ENCODE measurements around the gene TRIM15. TPM values are rescaled to one million over a fixed set of nuclear protein-coding genes. Genes with fewer than 3 reads are reported as not detected.

Gene TRIM15
- total RNA-seq, 1 experiment from 2014 or later, result 0.35 TPM

DNA sequence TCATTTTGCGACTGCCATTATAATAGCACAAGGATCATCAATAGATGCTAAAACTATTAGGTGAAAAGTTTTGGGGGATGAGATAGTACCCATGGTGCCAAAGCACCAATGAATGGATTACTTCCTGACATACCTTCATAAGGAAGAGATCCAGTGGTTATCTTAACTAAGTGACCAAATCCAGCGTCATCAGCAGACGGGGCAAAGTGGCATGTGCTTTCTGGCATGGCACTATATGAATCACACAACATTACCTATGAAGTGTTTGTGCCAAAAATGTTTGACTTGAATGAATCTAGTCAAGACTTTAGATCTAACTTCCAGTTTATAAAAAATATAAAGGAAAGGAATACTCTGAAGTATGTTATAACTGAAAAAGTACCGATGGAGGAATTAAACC, 39.0 kb downstream of the TRIM15 start (continued):
- TF ChIP-seq, protein P1, sequence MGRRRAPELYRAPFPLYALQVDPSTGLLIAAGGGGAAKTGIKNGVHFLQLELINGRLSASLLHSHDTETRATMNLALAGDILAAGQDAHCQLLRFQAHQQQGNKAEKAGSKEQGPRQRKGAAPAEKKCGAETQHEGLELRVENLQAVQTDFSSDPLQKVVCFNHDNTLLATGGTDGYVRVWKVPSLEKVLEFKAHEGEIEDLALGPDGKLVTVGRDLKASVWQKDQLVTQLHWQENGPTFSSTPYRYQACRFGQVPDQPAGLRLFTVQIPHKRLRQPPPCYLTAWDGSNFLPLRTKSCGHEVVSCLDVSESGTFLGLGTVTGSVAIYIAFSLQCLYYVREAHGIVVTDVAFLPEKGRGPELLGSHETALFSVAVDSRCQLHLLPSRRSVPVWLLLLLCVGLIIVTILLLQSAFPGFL (CRISPR knock-in tag; IDR thresholded peaks at IDR 0.05; ENCODE audit: borderline replicate concordance), result no peak

DNA sequence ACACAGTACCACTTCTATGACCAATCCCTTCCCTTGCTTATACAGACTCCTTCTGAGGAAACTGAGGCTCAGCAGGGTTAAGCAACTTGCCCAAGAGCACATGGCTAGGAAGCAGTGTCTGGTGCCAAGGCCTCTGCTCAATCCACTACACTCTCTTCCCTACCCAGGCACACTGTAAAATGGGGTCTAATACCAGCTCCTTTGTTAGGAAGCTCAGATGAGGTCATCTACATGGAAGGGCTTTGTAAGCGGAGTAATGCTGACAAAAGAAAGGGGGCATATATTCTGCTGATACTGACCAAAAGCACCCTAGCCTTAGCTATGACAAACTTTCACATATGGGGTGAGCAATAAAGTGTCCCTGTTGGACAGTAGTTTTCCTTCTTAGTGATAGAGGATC, 40.8 kb downstream of the TRIM15 start:
- TF ChIP-seq NFE2L1 (CRISPR knock-in tag; IDR thresholded peaks at IDR 0.05), result no peak
- no peak for TF ChIP-seq TCF7 (CRISPR knock-in tag; IDR thresholded peaks at IDR 0.05; ENCODE audit: low read depth)
- TF ChIP-seq FOXJ3 (CRISPR knock-in tag; IDR thresholded peaks at IDR 0.05; ENCODE audit: borderline replicate concordance), result no peak
- TF ChIP-seq, protein P2, sequence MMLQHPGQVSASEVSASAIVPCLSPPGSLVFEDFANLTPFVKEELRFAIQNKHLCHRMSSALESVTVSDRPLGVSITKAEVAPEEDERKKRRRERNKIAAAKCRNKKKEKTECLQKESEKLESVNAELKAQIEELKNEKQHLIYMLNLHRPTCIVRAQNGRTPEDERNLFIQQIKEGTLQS (CRISPR knock-in tag; conservative IDR thresholded peaks at IDR 0.05), result no peak
- TF ChIP-seq, protein P3, sequence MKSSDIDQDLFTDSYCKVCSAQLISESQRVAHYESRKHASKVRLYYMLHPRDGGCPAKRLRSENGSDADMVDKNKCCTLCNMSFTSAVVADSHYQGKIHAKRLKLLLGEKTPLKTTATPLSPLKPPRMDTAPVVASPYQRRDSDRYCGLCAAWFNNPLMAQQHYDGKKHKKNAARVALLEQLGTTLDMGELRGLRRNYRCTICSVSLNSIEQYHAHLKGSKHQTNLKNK (CRISPR knock-in tag; IDR thresholded peaks at IDR 0.05), result no peak
- TF ChIP-seq, protein P4, sequence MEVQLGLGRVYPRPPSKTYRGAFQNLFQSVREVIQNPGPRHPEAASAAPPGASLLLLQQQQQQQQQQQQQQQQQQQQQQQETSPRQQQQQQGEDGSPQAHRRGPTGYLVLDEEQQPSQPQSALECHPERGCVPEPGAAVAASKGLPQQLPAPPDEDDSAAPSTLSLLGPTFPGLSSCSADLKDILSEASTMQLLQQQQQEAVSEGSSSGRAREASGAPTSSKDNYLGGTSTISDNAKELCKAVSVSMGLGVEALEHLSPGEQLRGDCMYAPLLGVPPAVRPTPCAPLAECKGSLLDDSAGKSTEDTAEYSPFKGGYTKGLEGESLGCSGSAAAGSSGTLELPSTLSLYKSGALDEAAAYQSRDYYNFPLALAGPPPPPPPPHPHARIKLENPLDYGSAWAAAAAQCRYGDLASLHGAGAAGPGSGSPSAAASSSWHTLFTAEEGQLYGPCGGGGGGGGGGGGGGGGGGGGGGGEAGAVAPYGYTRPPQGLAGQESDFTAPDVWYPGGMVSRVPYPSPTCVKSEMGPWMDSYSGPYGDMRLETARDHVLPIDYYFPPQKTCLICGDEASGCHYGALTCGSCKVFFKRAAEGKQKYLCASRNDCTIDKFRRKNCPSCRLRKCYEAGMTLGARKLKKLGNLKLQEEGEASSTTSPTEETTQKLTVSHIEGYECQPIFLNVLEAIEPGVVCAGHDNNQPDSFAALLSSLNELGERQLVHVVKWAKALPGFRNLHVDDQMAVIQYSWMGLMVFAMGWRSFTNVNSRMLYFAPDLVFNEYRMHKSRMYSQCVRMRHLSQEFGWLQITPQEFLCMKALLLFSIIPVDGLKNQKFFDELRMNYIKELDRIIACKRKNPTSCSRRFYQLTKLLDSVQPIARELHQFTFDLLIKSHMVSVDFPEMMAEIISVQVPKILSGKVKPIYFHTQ (CRISPR knock-in tag; IDR thresholded peaks at IDR 0.05), result no peak
- TF ChIP-seq, protein P5, sequence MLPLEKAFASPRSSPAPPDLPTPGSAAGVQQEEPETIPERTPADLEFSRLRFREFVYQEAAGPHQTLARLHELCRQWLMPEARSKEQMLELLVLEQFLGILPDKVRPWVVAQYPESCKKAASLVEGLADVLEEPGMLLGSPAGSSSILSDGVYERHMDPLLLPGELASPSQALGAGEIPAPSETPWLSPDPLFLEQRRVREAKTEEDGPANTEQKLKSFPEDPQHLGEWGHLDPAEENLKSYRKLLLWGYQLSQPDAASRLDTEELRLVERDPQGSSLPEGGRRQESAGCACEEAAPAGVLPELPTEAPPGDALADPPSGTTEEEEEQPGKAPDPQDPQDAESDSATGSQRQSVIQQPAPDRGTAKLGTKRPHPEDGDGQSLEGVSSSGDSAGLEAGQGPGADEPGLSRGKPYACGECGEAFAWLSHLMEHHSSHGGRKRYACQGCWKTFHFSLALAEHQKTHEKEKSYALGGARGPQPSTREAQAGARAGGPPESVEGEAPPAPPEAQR (CRISPR knock-in tag; IDR thresholded peaks at IDR 0.05), result no peak
- TF ChIP-seq, protein P6, sequence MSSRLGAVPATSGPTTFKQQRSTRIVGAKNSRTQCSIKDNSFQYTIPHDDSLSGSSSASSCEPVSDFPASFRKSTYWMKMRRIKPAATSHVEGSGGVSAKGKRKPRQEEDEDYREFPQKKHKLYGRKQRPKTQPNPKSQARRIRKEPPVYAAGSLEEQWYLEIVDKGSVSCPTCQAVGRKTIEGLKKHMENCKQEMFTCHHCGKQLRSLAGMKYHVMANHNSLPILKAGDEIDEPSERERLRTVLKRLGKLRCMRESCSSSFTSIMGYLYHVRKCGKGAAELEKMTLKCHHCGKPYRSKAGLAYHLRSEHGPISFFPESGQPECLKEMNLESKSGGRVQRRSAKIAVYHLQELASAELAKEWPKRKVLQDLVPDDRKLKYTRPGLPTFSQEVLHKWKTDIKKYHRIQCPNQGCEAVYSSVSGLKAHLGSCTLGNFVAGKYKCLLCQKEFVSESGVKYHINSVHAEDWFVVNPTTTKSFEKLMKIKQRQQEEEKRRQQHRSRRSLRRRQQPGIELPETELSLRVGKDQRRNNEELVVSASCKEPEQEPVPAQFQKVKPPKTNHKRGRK (CRISPR knock-in tag; IDR thresholded peaks at IDR 0.05; ENCODE audit: borderline replicate concordance), result no peak
- TF ChIP-seq ATF1 (CRISPR knock-in tag; IDR thresholded peaks at IDR 0.05), result no peak
- no peak for TF ChIP-seq SP1 (CRISPR knock-in tag; conservative IDR thresholded peaks at IDR 0.05)
- no peak for TF ChIP-seq FOXP1 (CRISPR knock-in tag; IDR thresholded peaks at IDR 0.05; ENCODE audit: borderline replicate concordance)
- no peak for TF ChIP-seq NR1H2 (CRISPR knock-in tag; IDR thresholded peaks at IDR 0.05)
- no peak for TF ChIP-seq TEAD4 (CRISPR knock-in tag; IDR thresholded peaks at IDR 0.05)
- TF ChIP-seq ETV6 (CRISPR knock-in tag; IDR thresholded peaks at IDR 0.05), result no peak
- TF ChIP-seq, protein P7, sequence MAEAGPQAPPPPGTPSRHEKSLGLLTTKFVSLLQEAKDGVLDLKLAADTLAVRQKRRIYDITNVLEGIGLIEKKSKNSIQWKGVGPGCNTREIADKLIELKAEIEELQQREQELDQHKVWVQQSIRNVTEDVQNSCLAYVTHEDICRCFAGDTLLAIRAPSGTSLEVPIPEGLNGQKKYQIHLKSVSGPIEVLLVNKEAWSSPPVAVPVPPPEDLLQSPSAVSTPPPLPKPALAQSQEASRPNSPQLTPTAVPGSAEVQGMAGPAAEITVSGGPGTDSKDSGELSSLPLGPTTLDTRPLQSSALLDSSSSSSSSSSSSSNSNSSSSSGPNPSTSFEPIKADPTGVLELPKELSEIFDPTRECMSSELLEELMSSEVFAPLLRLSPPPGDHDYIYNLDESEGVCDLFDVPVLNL (CRISPR knock-in tag; IDR thresholded peaks at IDR 0.05; ENCODE audit: borderline replicate concordance, low read depth), result no peak
- TF ChIP-seq, protein P8, sequence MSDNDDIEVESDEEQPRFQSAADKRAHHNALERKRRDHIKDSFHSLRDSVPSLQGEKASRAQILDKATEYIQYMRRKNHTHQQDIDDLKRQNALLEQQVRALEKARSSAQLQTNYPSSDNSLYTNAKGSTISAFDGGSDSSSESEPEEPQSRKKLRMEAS (CRISPR knock-in tag; IDR thresholded peaks at IDR 0.05), result no peak
- ATAC-seq (no peak), DNase-seq (ENCODE audit: low spot score) (no peak)
- Mint-ChIP-seq H3K27me3 (ENCODE audit: low read depth) (peaks cover 3% of the 10 kb centered on the region; the same call in 1 of the 2 replicates), H3K27ac (no peak overlapping the region), H3K36me3 (peaks cover 14% of the 10 kb centered on the region), H3K4me3 (no peak overlapping the region), H3K4me1 (peaks cover 71% of the 10 kb centered on the region), H3K9me3 (no peaks in the 10 kb centered on the region)
- ChIA-PET POLR2A (interaction anchor here (1.0 kb wide), 1 partner anchor 9 kb away, joined by 3 read pairs; the partner anchor contains the start of gene TRIM26), CTCF (interaction anchor here (1.0 to 1.4 kb wide), 2 partner anchors 15 to 130 kb away, joined by 3 to 4 read pairs; no protein-coding TSS in a partner anchor)
